GM18517 (cell line): ENCODE measurements around the gene ZNF616.
A peak's percentile ranks its signal among the peaks of the same experiment; 100 is the strongest.
"Not testable (repeated sequence)": the region's sequence is repeated elsewhere in the genome, so short reads cannot be mapped to it uniquely, and the experiment has no call there.

Experiments
- ATAC-seq: cut with Tn5 transposase; IDR thresholded peaks from one replicate; pipeline ENCODE4 v1.9.1; 2021; ENCODE audit warnings: mild to moderate bottlenecking, moderate library complexity; ENCODE audit not compliant: unreplicated experiment

ZNF616 gene

GRCh38 chr19:52110780-52111179 is 29.0 kb downstream of the ZNF616 start:
- ATAC-seq = no peak

GRCh38 chr19:52102782-52103181 is 37.0 kb downstream of the ZNF616 start:
- no peak for ATAC-seq

- no peak for ATAC-seq
Observed at GRCh38 chr19:52101866-52102562, 37.7 kb downstream of the ZNF616 start.

- ATAC-seq = no peak
Observed at GRCh38 chr19:52099497-52100138, 40.1 kb downstream of the ZNF616 start.

- ATAC-seq = not testable (repeated sequence)
Observed at GRCh38 chr19:52096416-52096815, 43.3 kb downstream of the ZNF616 start.

- peak; percentile 52 for ATAC-seq
Observed at GRCh38 chr19:52095172-52096014, 44.3 kb downstream of the ZNF616 start, which contains the start of gene ZNF841. Gene ZNF841 (minus strand): TSS chr19:52095765. CDS start chr19:52084801, 10,964 bp downstream.

GRCh38 chr19:52094526-52095130 is 45.1 kb downstream of the ZNF616 start:
- ATAC-seq = no peak

GRCh38 chr19:52086481-52086880 is 53.3 kb downstream of the ZNF616 start:
- ATAC-seq = no peak

- no peak for ATAC-seq
Observed at GRCh38 chr19:52070496-52070895, 69.2 kb downstream of the ZNF616 start.

GRCh38 chr19:52069653-52070052 is 70.1 kb downstream of the ZNF616 start:
- ATAC-seq = no peak

- ATAC-seq = no peak
Observed at GRCh38 chr19:52066258-52066863, 73.4 kb downstream of the ZNF616 start.

GRCh38 chr19:52065399-52065798 is 74.3 kb downstream of the ZNF616 start:
- ATAC-seq = no peak
